PC-9 (cell line): ENCODE measurements around the gene NACC2.

ENCODE experiments used
- CTCF ChIP-seq: fragments of 200-600 bp; sonication (generic); conservative IDR thresholded peaks from 2 replicates; pipeline ENCODE4 v1.6.1; 2017; ENCODE audit warnings: mixed run types, antibody characterized with exemption, mild to moderate bottlenecking, moderate library complexity
- EZH2 ChIP-seq: fragments of 200-600 bp; sonication (generic); IDR thresholded peaks from 2 replicates; pipeline ENCODE4 v1.8.0; 2017; ENCODE audit warnings: antibody characterized with exemption, low read depth

- TF ChIP-seq CTCF (no peak), EZH2 (no peak)
These were observed 77.5 kb downstream of the NACC2 start for GRCh38 chr9:136017289-136018190.
